GM19238 (cell line): ENCODE measurements around the gene INTS1.

Experiments used
- DNase-seq: peaks from one replicate; pipeline ENCODE4 v3.0.0; 2011; ENCODE audit warnings: low spot score; ENCODE audit not compliant: insufficient read length

Gene INTS1

GRCh38 chr7:1463676-1464223 is 40.4 kb downstream of the INTS1 start:
- DNase-seq: no peak

- no peak for DNase-seq
Observed at GRCh38 chr7:1461646-1462375, 42.4 kb downstream of the INTS1 start.

DNA sequence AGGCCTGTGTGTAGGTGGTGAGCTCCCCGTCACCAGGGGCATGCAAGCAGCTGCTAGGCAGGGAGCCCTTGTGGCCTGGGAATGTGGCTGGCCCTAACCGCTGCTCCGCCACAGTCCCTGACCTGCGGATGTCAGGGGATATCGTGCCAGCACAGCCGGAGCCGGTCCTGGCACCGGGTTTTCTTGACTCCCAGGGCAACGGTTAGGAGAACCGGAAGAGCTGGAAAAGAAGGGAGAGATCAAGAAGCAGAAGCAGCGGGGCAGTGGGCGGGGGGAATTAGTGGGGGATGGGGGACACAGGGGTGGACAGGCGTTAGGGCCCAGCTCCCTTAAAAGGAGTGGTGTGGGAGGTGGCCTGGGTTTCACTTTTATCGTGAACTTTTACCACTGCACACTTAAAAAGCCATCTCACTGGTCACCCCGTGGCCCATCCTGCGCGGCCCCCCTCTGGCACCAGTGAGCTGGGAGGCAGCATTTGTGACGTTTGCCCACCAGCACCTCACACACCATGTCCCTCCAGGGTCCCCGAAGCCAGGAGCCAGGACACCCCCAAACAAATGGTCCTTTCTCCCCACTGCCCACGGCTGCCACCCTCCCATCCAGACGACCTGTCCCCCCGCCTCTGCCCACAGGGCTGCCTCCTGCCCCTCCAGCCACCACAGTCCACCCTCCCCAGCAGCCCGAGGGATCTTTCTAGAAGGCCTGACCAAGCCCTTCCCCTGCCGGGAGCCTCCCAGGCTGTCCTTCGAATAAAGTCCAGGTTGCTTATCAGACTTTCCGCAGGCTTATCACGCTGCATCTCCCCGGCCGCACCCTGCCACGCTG is 43.2 kb downstream of the INTS1 start:
- DNase-seq: no peak

GRCh38 chr7:1459920-1460820 is 44.0 kb downstream of the INTS1 start:
- no peak for DNase-seq

DNA sequence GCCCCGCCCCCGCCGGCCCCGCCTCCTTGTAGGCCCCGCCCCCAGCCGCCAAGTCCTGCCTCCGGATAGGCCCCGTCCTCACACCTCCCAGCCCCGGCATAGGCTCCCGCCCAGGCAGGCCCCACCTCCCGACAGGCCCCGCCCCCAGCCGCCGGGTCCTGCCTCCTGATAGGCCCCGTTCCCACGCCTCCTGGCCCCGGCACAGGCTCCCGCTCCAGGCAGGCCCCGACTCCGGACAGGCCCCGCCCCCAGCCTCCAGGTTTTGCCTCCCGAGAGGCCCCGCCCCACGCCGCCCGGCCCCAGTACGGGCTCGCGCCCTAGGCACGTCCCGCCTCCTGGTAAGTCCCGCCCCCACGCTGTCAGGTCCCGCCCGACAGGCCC is 44.7 kb downstream of the INTS1 start:
- peak; percentile 100 for DNase-seq

GRCh38 chr7:1458683-1459511 is 45.3 kb downstream of the INTS1 start, which contains the start of gene MICALL2:
Gene MICALL2 (minus strand): TSS chr7:1459470. CDS start chr7:1459326, 144 bp downstream.
- DNase-seq: no peak

DNA sequence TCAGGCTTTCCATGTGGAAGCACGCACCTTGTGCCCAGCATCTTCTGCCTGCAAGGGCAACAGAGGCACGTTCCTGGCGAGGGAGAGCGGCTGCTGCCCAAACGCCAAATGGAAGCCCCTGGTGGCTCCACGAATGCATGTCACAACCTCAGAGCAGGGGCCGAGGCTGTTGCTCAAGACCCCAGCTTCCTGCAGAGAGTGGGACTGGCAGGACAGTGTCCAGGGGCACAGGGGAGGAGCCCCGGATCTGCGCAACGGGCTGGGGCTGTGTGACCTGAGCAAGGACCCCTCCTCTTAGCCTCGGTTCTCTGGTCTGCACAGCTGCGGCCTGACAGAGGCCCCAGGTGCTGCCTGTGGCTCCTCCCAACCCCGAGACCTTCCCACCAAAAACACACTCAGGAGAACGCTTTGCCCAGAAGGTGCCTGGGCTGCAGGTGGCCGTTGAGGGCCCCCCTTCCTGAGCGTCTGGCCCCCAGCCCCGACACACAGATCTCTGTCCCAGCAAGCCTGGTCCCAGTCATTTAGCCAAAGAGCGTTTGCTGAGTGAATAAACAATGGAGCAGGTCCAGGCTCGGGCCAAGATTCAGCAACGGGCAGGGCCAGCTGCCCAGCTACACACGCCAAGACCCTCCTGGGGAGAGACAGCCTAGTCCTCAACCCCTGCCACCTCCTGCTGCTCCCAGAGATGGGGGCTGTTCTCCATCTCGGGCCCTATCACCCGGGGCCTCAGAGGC is 46.1 kb downstream of the INTS1 start:
- no peak for DNase-seq

DNA sequence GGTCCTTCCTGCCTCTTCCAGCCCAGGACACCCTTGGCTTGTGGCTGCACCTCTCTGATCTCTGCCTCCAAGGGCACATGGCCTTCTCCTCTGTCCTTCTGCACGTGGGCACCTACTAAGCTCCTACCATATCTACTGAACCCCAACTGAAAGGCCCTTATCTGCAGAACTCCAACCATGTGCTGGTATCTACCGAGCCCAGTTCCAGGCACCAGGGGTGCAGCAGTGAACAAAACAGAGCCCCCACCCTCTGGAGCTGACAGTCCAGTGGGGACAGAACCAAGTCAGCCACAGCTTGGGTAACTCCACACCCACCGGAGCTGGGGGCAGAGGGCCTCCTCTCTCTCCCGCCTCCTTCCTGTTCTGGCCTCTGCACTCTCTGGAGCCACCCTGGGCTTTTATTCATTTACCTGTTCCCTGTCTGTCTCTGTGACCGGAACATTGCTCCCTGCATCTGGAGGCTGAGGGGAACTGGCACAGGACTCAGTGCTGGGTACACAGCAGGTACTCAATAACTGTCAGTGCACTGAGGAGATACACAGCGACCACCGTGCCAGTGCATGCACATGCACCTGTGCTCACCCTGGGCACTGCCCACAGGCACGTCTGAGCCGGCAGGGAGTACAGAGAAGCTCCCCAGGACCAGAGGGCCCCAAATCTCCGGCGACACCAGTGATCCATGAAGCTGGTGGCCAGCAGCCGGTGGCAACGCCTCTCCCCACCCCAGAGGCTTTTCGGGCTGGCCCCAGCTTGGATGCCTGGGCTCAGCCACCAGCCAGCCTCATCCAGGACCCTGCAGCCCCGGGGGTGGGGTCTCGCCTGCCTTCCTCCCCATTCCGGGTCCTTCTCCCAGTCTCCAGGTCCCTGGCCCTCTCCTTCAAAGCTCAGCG is 46.9 kb downstream of the INTS1 start:
- DNase-seq: no peak

GRCh38 chr7:1455955-1456354 is 48.2 kb downstream of the INTS1 start:
- no peak for DNase-seq

GRCh38 chr7:1455241-1455939 is 48.8 kb downstream of the INTS1 start:
- DNase-seq: no peak

GRCh38 chr7:1454542-1454941 is 49.6 kb downstream of the INTS1 start:
- DNase-seq: no peak

GRCh38 chr7:1452205-1452604 is 52.0 kb downstream of the INTS1 start:
- no peak for DNase-seq

DNA sequence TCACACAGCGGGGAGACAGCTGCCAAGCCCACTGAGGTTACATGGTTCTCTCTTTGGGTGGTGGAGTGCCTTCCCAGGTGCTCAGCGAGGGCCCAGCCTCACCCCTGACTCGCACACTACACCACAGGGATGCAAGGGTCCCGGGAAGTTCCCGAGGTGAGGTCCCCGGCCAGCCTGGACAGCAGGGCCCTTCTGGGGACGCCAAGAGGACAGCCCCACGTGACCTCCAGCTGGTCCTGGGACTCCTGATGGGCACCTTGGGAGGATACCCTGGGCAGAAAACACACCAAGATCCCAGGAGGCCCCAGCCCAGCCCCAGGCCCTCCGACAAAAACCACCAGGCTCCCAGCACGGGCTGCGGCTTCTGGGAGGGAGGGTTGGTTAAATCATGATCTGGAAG is 53.2 kb downstream of the INTS1 start:
- no peak for DNase-seq

DNA sequence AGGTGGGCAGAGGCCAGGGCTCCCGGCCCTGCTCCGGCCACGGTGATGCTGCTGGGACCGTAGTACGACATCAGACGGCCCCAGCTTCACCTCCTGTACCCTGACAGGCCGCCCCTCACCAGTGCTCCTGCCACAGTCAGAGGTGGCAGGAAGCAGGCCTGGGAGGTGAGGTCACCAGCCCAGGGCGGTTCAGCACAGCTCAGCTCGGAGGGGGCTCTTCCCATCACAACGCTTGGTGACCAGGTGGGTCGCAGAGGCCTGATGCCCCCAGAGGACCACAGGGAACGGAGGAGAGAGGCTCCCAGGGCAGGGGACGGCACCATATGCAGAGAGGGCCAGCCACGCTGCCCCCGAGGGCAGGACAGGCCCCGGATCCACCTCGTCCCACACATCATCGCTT is 53.8 kb downstream of the INTS1 start:
- DNase-seq: no peak

- no peak for DNase-seq
Observed at GRCh38 chr7:1449951-1450350, 54.2 kb downstream of the INTS1 start.

GRCh38 chr7:1449501-1449900 is 54.7 kb downstream of the INTS1 start:
- no peak for DNase-seq

DNA sequence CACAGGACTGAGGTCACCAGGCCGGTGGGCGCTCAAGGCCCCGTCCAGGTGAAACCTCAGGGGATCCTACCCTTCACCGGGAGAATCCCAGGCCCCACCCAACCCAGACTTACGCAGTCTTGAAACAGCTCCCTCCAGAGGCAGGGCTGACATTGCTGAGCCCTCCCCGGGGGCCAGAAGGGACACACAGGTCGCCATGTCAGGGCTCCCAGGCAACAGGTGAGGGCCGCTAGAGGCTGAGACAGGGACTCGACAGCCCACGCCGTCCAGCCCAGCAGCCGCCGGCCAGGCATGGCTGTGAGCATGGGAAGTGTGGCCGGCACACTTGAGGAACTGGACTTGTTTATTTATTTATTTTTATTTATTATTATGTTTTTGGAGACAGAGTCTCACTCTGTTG is 55.2 kb downstream of the INTS1 start:
- DNase-seq: no peak

DNA sequence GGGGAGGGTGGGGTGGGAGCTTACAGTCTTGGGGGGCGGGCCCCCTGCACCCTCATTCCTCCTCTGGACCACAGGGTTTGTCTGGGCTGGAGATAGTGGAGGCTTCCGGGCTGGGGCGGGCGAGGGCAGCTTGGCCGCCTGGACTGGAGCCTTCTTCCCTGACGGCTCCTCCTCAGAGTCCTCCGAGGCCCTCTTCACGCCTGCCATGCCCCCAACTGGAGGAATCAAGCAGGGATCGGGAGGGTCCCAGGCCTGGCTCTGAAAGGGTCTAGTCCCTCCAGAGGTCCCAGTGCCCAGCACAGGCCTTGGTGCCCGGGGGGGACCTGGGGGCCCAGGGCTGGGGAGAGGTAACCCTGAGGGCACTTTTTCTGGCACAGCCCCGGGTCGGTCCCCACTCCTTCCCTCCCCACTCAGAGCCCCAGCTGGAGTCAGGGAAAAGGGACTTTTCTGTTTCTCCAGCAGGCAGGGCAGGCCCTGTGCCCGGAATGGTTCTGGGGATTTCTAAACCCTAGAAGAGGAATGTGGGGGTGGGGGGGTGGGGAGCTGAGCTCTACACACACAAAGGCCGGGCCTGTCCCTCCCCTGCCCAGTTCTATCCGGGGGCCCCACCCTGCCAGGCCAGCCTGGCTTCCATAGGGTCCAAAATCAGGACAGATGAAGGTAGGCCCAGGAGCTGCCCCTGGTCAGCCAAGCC is 56.5 kb downstream of the INTS1 start:
- no peak for DNase-seq
